ENCODE data around the gene PRDM16.

DNA sequence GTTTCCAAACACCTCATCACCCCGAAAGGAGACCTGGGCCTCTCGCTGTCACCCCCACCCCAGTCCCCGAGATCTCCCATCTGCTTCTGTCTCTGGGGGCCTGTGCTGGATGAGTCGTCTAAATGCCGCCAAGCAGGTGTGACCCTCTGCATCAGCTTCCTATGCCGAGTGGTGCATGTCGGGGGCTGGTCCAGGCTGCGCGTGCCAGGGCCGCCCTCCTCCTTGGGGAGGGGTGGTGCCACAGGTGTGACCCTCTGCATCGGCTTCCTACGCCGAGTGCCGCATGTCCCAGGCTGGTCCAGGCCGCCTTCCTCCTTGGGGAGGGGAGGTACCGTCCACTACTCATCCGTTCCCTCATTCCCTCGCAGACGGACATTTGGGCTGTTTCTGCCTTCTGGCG, 115.7 kb downstream of the PRDM16 start:
- TF ChIP-seq, protein P1, sequence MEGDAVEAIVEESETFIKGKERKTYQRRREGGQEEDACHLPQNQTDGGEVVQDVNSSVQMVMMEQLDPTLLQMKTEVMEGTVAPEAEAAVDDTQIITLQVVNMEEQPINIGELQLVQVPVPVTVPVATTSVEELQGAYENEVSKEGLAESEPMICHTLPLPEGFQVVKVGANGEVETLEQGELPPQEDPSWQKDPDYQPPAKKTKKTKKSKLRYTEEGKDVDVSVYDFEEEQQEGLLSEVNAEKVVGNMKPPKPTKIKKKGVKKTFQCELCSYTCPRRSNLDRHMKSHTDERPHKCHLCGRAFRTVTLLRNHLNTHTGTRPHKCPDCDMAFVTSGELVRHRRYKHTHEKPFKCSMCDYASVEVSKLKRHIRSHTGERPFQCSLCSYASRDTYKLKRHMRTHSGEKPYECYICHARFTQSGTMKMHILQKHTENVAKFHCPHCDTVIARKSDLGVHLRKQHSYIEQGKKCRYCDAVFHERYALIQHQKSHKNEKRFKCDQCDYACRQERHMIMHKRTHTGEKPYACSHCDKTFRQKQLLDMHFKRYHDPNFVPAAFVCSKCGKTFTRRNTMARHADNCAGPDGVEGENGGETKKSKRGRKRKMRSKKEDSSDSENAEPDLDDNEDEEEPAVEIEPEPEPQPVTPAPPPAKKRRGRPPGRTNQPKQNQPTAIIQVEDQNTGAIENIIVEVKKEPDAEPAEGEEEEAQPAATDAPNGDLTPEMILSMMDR (IDR thresholded peaks at IDR 0.05), result no peak
- TF ChIP-seq POLR2A (IDR thresholded peaks at IDR 0.05), result no peak

All from testis (tissue), 2 donors.